Activated naive CD8-positive, alpha-beta T cell treated with anti-CD3 and anti-CD28 coated beads, Interleukin-2, amount 10 ng/mL, durations not matched to agents 7 days and 5 days (primary cell): ENCODE results near the gene IL21. TPM values are rescaled to one million over a fixed set of nuclear protein-coding genes. Genes with fewer than 3 reads are reported as not detected.
A peak's percentile ranks its signal among the peaks of the same experiment; 100 is the strongest.

Source experiments
- ATAC-seq: fragments of 150-1000 bp; cut with Tn5 transposase; one replicate; pipeline ENCODE4 v1.10.0; 2021; ENCODE audit warnings: low read depth, moderate library complexity
- POLR2A ChIA-PET: fragments of 350-600 bp; sonication (Branson Sonifier 250); formaldehyde crosslinking; loops from one replicate; lab custom pipeline; 2021; ENCODE audit warnings: antibody characterized with exemption; lab: Charles Lee
- DNase-seq: peaks from one replicate; pipeline ENCODE4 v3.0.0; 2021
- H3K27ac Mint-ChIP-seq: one replicate; pipeline ENCODE4 v1.8.0; 2022; ENCODE audit warnings: mild to moderate bottlenecking, mixed read lengths
- H3K27me3 Mint-ChIP-seq: one replicate; pipeline ENCODE4 v1.8.0; 2022; ENCODE audit warnings: mild to moderate bottlenecking, moderate library complexity, mixed read lengths
- H3K36me3 Mint-ChIP-seq: one replicate; pipeline ENCODE4 v1.8.0; 2021; ENCODE audit warnings: mild to moderate bottlenecking, mixed read lengths
- H3K4me1 Mint-ChIP-seq: one replicate; pipeline ENCODE4 v1.8.0; 2021; ENCODE audit warnings: mixed read lengths
- H3K4me3 Mint-ChIP-seq: one replicate; pipeline ENCODE4 v1.8.0; 2022; ENCODE audit warnings: mild to moderate bottlenecking, moderate library complexity, mixed read lengths
- H3K9me3 Mint-ChIP-seq: one replicate; pipeline ENCODE4 v1.8.0; 2021; ENCODE audit warnings: mixed read lengths
- total RNA-seq, 2 experiments: library from RNA; stranded (reverse); gene quantifications; one replicate each; pipeline ENCODE4 v1.2.3, GENCODE V29; 2021

Gene IL21
- total RNA-seq, 2 experiments from 2014 or later: not detected

GRCh38 chr4:122619611-122620010 is 1.3 kb downstream of the IL21 start:
- ATAC-seq (no peak), DNase-seq (no peak)
- POLR2A ChIA-PET: no interaction called here
- H3K27me3 Mint-ChIP-seq: peaks cover 8% of the 10 kb centered on the region
- H3K4me1 Mint-ChIP-seq: peaks cover 6% of the 10 kb centered on the region
- no peaks in the 10 kb centered on the region for H3K36me3 Mint-ChIP-seq
- no peak overlapping the region for H3K27ac Mint-ChIP-seq
- H3K9me3 Mint-ChIP-seq: no peaks in the 10 kb centered on the region
- H3K4me3 Mint-ChIP-seq: no peak overlapping the region

- DNase-seq (no peak), ATAC-seq (no peak)
- Mint-ChIP-seq H3K36me3 (no peaks in the 10 kb centered on the region), H3K27me3 (peaks cover 11% of the 10 kb centered on the region), H3K27ac (no peak overlapping the region), H3K4me1 (peaks cover 6% of the 10 kb centered on the region), H3K4me3 (no peak overlapping the region), H3K9me3 (no peaks in the 10 kb centered on the region)
- POLR2A ChIA-PET: no interaction called here
These were observed 3.0 kb downstream of the IL21 start for GRCh38 chr4:122617597-122618593.

- Mint-ChIP-seq H3K27me3 (peaks cover 11% of the 10 kb centered on the region), H3K4me1 (peaks cover 6% of the 10 kb centered on the region), H3K27ac (no peak overlapping the region), H3K36me3 (no peaks in the 10 kb centered on the region), H3K4me3 (no peak overlapping the region), H3K9me3 (no peaks in the 10 kb centered on the region)
- ATAC-seq (no peak), DNase-seq (no peak)
- POLR2A ChIA-PET: no interaction called here
These were observed 3.8 kb downstream of the IL21 start for GRCh38 chr4:122616915-122617596.

- peaks cover 22% of the 10 kb centered on the region for H3K27me3 Mint-ChIP-seq
- no peak overlapping the region for H3K4me3 Mint-ChIP-seq
- H3K36me3 Mint-ChIP-seq: no peaks in the 10 kb centered on the region
- DNase-seq (no peak), ATAC-seq (no peak)
- POLR2A ChIA-PET: no interaction called here
- no peaks in the 10 kb centered on the region for H3K9me3 Mint-ChIP-seq
- no peak overlapping the region for H3K27ac Mint-ChIP-seq
- H3K4me1 Mint-ChIP-seq: peaks cover 6% of the 10 kb centered on the region
These were observed 6.2 kb downstream of the IL21 start for GRCh38 chr4:122614621-122615020.

- H3K4me3 Mint-ChIP-seq: no peak overlapping the region
- H3K27ac Mint-ChIP-seq: no peak overlapping the region
- H3K27me3 Mint-ChIP-seq: peaks cover 19% of the 10 kb centered on the region
These were observed 8.3 kb downstream of the IL21 start for GRCh38 chr4:122612540-122612939.

GRCh38 chr4:122606364-122607043 is 14.4 kb downstream of the IL21 start:
- no peaks in the 10 kb centered on the region for H3K9me3 Mint-ChIP-seq
- H3K27ac Mint-ChIP-seq: no peak overlapping the region
- DNase-seq (no peak), ATAC-seq (no peak)
- peaks cover 4% of the 10 kb centered on the region for H3K4me1 Mint-ChIP-seq
- POLR2A ChIA-PET: no interaction called here
- H3K4me3 Mint-ChIP-seq: no peak overlapping the region
- peaks cover 29% of the 10 kb centered on the region for H3K27me3 Mint-ChIP-seq
- H3K36me3 Mint-ChIP-seq: no peaks in the 10 kb centered on the region

More at GRCh38 chr4:122612540-122612939, 8.3 kb downstream of the IL21 start:
- Mint-ChIP-seq H3K9me3 (no peaks in the 10 kb centered on the region), H3K4me1 (peaks cover 2% of the 10 kb centered on the region), H3K36me3 (no peaks in the 10 kb centered on the region)
- DNase-seq (no peak), ATAC-seq (no peak)
- POLR2A ChIA-PET: no interaction called here

GRCh38 chr4:122604146-122604545 is 16.7 kb downstream of the IL21 start:
- peaks cover 26% of the 10 kb centered on the region for H3K27me3 Mint-ChIP-seq
- no peaks in the 10 kb centered on the region for H3K36me3 Mint-ChIP-seq
- no peak overlapping the region for H3K4me3 Mint-ChIP-seq
- H3K4me1 Mint-ChIP-seq: peaks cover 4% of the 10 kb centered on the region
- POLR2A ChIA-PET: no interaction called here
- no peak overlapping the region for H3K27ac Mint-ChIP-seq
- ATAC-seq (no peak), DNase-seq (no peak)
- H3K9me3 Mint-ChIP-seq: no peaks in the 10 kb centered on the region

GRCh38 chr4:122603156-122603574 is 17.7 kb downstream of the IL21 start:
- POLR2A ChIA-PET: no interaction called here
- Mint-ChIP-seq H3K27ac (no peak overlapping the region), H3K27me3 (peaks cover 27% of the 10 kb centered on the region), H3K4me1 (peaks cover 4% of the 10 kb centered on the region), H3K36me3 (no peaks in the 10 kb centered on the region), H3K9me3 (no peaks in the 10 kb centered on the region), H3K4me3 (no peak overlapping the region)
- DNase-seq (no peak), ATAC-seq (no peak)

GRCh38 chr4:122602277-122603142 is 18.4 kb downstream of the IL21 start:
- peaks cover 4% of the 10 kb centered on the region for H3K4me1 Mint-ChIP-seq
- peak; percentile 50 for ATAC-seq
- H3K9me3 Mint-ChIP-seq: no peaks in the 10 kb centered on the region

GRCh38 chr4:122591196-122591595 is 29.7 kb downstream of the IL21 start:
- DNase-seq (no peak), ATAC-seq (no peak)
- Mint-ChIP-seq H3K36me3 (peaks cover 1% of the 10 kb centered on the region), H3K27me3 (peaks cover 8% of the 10 kb centered on the region), H3K4me1 (peaks cover 5% of the 10 kb centered on the region), H3K4me3 (no peak overlapping the region), H3K27ac (no peak overlapping the region), H3K9me3 (no peaks in the 10 kb centered on the region)
- POLR2A ChIA-PET: no interaction called here

More at GRCh38 chr4:122602277-122603142, 18.4 kb downstream of the IL21 start:
- DNase-seq: no peak
- Mint-ChIP-seq H3K4me3 (no peak overlapping the region), H3K36me3 (no peaks in the 10 kb centered on the region), H3K27me3 (peaks cover 27% of the 10 kb centered on the region), H3K27ac (no peak overlapping the region)
- POLR2A ChIA-PET: no interaction called here

GRCh38 chr4:122588453-122589238 is 32.2 kb downstream of the IL21 start:
- H3K36me3 Mint-ChIP-seq: peaks cover 5% of the 10 kb centered on the region
- POLR2A ChIA-PET: no interaction called here
- no peak overlapping the region for H3K27ac Mint-ChIP-seq

GRCh38 chr4:122584519-122584918 is 36.3 kb downstream of the IL21 start:
- Mint-ChIP-seq H3K4me1 (peaks cover 25% of the 10 kb centered on the region), H3K4me3 (peak overlapping the region; percentile 40), H3K9me3 (peaks cover 1% of the 10 kb centered on the region), H3K27ac (peak overlapping the region; percentile 86), H3K36me3 (peaks cover 8% of the 10 kb centered on the region), H3K27me3 (no peaks in the 10 kb centered on the region)
- DNase-seq: no peak
- POLR2A ChIA-PET: no interaction called here
- ATAC-seq: peak; percentile 73

More at GRCh38 chr4:122588453-122589238, 32.2 kb downstream of the IL21 start:
- Mint-ChIP-seq H3K4me3 (no peak overlapping the region), H3K4me1 (peaks cover 21% of the 10 kb centered on the region), H3K27me3 (no peaks in the 10 kb centered on the region), H3K9me3 (no peaks in the 10 kb centered on the region)
- DNase-seq (no peak), ATAC-seq (no peak)
